GM04504 (cell line): ENCODE data around the gene GRID1.
"Not testable (repeated sequence)": the region's sequence is repeated elsewhere in the genome, so short reads cannot be mapped to it uniquely, and the experiment has no call there.

Source experiments
- DNase-seq: peaks from one replicate; pipeline ENCODE4 v3.0.0-alpha.2; 2012; ENCODE audit warnings: low read depth

GRID1 gene

DNA sequence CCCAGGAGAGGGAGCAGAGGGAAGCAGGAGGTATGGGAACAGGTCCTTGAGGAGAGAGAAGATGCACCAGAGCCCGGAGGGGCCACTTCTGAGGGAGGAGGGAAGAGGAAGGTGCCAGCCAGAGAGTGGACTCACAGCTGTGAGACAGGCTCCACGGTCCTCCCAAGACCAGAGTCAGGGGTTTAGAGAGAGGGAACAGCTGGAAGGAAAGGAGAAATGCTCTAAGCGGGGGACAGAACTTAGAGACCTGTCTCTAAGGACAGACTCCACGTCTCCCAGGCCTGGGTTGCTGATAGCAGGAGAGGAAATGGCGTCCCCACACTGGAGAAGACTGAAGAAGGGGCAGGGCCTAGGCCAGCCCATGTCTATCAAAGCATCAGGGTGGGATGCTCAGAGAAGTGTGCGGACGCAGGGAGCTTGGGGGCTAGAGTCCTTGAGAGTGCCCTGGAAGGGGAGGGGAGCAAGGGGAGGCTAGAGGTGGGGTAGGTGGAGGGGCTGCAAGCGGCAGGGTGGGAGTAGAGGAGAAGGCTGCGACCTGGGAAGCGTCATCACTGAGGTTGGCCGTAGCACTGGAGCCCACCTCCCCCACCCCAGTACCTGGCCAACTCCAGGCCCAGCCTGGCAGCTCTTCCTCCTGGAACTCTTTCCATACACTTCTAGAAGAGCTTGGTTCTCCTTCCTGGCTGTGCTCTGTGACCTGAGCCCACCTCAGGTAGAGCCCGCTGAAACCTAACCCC, 25.6 kb upstream of the GRID1 start:
- DNase-seq, result no peak

- DNase-seq, result no peak
These were observed 24.7 kb upstream of the GRID1 start for GRCh38 chr10:86391236-86391840.

DNA sequence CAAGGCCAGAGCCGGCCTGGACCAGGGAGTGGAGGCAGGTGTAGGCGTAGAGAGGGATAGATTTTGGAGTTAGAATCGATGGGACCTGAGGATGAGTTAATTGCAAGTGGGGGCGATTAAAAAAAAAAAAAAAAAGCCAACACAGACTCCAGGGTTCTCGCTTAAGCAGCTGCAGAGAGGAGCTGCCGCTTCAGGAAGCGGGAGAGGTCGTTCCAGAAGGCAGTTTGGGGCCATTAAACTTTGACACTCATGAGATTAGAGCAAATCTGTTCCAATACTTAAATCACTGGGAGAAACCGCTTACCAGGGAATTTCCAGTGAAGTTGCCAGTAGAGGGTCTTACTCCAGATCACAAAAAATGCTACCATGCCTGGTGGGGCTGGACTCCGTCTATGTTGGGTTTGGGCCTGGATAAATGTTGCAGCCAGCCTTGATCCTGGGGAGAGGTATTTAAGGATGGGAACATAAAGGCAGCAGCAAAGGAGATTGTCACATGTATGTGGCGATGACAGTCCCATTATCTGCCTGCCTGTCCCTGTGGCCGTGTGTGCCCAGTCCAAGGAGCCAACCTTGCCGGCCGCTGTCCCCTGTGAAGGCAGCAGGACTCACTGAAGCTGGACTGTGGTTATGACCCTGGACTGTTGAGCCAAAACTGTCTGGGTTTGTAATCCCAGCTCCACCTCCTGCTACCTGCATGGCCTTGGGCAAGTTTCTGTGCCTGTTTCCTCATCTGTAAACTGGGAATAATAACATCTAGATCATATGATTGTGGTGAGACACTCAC, 23.9 kb upstream of the GRID1 start:
- no peak for DNase-seq

GRCh38 chr10:86389441-86390193, 23.0 kb upstream of the GRID1 start:
- no peak for DNase-seq

DNA sequence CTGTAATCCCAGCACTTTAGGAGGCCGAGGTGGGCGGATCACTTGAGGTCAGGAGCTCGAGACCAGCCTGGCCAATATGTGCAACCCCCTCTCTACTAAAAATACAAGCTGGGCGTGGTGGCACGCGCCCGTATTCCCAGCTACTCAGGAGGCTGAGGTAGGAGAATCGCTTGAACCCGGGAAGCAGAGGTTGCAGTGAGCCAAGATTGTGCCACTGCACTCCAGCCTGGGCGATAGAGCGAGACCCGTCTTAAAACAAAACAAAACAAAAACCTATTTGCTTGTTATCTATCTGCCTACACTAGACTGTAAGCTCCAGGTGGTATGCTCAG, 22.5 kb upstream of the GRID1 start:
- not testable (repeated sequence) for DNase-seq

- DNase-seq, result no peak
These were observed 21.6 kb upstream of the GRID1 start for GRCh38 chr10:86388119-86388704.

DNA sequence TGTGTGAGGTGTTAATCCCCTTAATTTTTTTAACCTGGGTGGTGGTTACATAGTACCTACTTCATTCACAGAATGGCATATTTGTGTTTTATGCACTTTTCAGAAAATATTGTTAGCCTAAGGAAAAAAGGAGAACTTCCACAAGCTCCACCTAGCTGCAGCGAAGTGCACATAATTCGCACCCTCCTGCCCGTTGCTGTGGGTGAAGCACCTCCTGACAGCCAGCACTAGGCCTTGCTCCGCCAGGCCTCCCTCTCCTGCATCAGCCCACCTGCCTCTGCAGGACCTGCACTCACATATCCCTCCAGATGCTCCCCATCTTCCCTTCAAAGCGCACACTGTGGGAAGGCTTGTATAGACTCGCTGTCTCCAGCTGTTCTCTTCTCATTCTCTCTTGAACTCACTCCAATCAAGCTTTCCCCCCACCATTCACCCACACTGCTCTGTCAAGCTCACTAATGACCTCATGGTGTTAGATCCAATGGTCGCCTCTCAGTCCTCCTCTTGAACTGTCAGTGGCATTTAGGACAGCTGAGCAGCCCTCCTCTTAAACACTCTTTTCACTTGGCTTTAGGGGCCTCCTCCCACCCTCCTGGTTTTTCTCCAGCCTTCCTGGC, 20.7 kb upstream of the GRID1 start:
- no peak for DNase-seq

GRCh38 chr10:86385806-86386205, 19.2 kb upstream of the GRID1 start:
- no peak for DNase-seq

- DNase-seq, result no peak
These were observed 11.2 kb upstream of the GRID1 start for GRCh38 chr10:86377797-86378146.

GRCh38 chr10:86376852-86377796, 10.5 kb upstream of the GRID1 start:
- no peak for DNase-seq

GRCh38 chr10:86376403-86376802, 9.8 kb upstream of the GRID1 start:
- DNase-seq, result no peak

DNA sequence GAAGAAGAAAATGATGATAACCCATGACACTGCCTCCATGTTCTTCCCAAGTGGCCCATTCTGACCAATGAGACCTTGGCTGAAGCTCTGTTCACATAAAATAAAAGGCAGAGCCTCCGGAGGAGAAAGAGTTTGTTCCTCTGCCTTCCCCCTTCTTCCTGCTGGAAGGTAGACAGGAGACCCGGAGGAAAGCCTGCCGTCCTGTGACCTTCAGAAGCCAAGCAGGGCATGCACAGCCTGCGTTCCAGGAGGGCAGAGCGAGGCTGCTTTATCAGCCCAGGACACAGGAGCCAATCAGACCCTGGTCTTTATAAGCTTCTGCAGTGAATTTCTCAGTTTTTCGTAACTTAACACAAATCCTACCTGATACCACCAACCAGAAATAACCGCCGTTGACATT, 8.6 kb upstream of the GRID1 start:
- no peak for DNase-seq

DNA sequence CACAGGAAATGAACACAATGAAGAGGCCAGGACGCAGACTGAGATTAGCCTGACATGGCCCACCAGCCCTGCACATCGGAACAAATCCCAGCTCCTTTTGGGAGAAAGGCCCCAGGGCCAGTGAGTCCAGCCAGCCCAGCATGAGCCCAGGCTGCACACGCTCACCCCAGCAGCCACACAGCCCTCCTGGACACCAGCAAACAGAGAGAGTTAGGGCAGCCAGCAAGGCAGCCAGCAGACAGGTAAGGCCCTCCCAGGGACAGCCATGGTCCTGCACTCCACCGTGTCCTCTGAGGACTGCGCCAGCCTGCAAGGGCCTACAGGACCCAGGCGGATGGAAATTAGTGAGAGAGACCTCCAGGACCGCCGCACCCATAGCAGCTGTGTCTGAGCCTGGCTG, 8.1 kb upstream of the GRID1 start:
- no peak for DNase-seq

DNA sequence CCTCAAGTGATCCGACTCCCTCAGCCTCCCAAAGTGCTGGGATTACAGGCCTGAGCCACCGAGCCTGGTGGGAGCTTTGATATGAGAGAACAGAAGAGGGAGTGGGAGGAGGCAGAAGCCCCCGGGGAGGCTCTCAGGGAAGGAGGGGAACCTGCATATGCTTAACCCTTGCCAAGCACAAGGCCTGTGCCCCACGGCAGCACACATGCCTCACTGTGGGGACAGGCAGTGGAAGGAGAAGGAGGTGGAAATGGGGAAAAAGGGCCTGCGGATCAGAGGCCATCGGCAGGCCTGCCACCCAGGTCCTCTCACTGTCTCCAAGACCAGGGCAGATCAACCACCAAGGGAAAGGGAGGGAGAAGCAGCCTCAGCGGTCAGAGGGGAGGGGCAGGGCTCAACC, 7.2 kb upstream of the GRID1 start:
- no peak for DNase-seq

GRCh38 chr10:86373251-86373650, 6.7 kb upstream of the GRID1 start:
- no peak for DNase-seq

GRCh38 chr10:86372784-86373239, 6.2 kb upstream of the GRID1 start:
- no peak for DNase-seq

GRCh38 chr10:86372119-86372783, 5.7 kb upstream of the GRID1 start:
- no peak for DNase-seq

DNA sequence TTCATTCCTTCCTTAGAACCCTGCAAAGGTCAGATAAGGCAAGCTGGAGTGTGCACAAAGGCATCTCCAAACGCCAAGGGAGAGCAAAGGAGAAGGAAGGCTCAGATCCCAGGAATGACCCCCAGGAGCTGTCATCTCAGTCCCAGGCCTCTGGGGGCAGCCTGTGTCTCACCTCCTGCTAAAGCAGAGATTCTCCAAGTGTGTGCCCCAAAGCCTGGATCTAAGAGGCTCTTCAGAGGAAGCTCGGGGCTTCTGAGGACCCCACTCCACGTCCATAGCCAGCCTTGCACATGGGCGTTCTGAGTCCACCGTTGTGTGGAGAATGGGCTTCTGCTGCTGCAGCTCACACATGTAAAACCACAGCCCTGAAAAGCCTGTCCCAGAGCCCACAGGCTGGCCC, 5.1 kb upstream of the GRID1 start:
- DNase-seq, result no peak

- no peak for DNase-seq
These were observed 4.5 kb upstream of the GRID1 start for GRCh38 chr10:86371116-86371515.

DNA sequence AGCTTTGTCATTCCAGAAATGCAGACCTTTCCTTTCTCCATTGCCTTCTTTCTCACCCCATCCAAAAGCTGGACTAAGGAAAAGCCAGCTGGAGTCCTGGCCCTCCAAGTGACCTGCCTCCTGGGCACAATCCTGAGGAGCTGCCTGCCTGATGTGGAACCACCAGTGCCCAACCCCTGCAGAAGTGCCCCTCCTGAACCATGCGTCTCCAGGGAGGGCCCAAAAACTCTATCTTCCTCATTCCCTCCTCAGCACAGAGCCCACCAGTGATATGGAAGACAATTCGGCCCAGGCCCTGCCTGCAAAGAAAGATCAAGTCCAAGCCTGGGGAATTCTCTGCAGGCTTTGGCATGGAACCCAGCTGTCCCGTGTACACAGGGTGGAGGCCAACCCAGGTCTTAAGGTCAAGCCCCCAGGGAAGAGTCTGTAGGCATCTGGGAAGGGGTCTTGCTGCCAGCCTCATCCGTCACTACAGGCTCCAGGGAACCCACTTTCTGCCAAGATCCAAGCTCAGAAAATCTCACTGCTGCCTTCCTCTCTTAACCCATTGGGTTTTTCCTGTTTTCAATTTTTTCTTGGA, 3.5 kb upstream of the GRID1 start:
- DNase-seq, result no peak
